HG03442 (cell line): ENCODE measurements around the gene SP140L.
"Not testable (repeated sequence)": the region's sequence is repeated elsewhere in the genome, so short reads cannot be mapped to it uniquely, and the experiment has no call there.

Experiments
- ATAC-seq: cut with Tn5 transposase; IDR thresholded peaks from one replicate; pipeline ENCODE4 v1.9.1; 2021; ENCODE audit warnings: mild to moderate bottlenecking, moderate library complexity; ENCODE audit not compliant: unreplicated experiment

Gene SP140L

GRCh38 chr2:230323385-230324106, 3.4 kb upstream of the SP140L start:
- no peak for ATAC-seq

GRCh38 chr2:230324503-230324902, 2.5 kb upstream of the SP140L start:
- ATAC-seq: no peak

- no peak for ATAC-seq
Measured at GRCh38 chr2:230325316-230326243, 1.4 kb upstream of the SP140L start.

- peak; percentile 51 for ATAC-seq
Measured at GRCh38 chr2:230327418-230328154, 593 bp downstream of the SP140L start.

- ATAC-seq: no peak
Measured at GRCh38 chr2:230328155-230328458, 1.1 kb downstream of the SP140L start.

GRCh38 chr2:230329946-230330605, 3.1 kb downstream of the SP140L start:
- no peak for ATAC-seq

GRCh38 chr2:230330725-230331124, 3.7 kb downstream of the SP140L start:
- no peak for ATAC-seq

- no peak for ATAC-seq
Measured at GRCh38 chr2:230335461-230335863, 8.5 kb downstream of the SP140L start.

GRCh38 chr2:230335864-230336506, 9.0 kb downstream of the SP140L start:
- no peak for ATAC-seq

GRCh38 chr2:230341936-230342528, 15.0 kb downstream of the SP140L start:
- ATAC-seq: not testable (repeated sequence)

- ATAC-seq: not testable (repeated sequence)
Measured at GRCh38 chr2:230343041-230343624, 16.1 kb downstream of the SP140L start.

GRCh38 chr2:230343747-230344146, 16.8 kb downstream of the SP140L start:
- no peak for ATAC-seq

GRCh38 chr2:230346465-230346864, 19.5 kb downstream of the SP140L start:
- ATAC-seq: no peak

GRCh38 chr2:230346921-230347533, 20.0 kb downstream of the SP140L start:
- no peak for ATAC-seq

GRCh38 chr2:230347659-230348305, 20.8 kb downstream of the SP140L start:
- peak; percentile 69 for ATAC-seq

- ATAC-seq: no peak
Measured at GRCh38 chr2:230348787-230349186, 21.8 kb downstream of the SP140L start.

- ATAC-seq: no peak
Measured at GRCh38 chr2:230356084-230356483, 29.1 kb downstream of the SP140L start.

GRCh38 chr2:230358305-230358704, 31.3 kb downstream of the SP140L start:
- no peak for ATAC-seq

- no peak for ATAC-seq
Measured at GRCh38 chr2:230360028-230360427, 33.0 kb downstream of the SP140L start.
